NCI-H526 (cell line): ENCODE measurements around the gene KNDC1.
A peak's percentile ranks its signal among the peaks of the same experiment; 100 is the strongest.
"Not testable (repeated sequence)": the region's sequence is repeated elsewhere in the genome, so short reads cannot be mapped to it uniquely, and the experiment has no call there.

ENCODE experiments used
- DNase-seq, 2 experiments: peaks; one replicate each; lab custom pipeline; 2025; lab: John Stamatoyannopoulos, UW

KNDC1 gene

DNA sequence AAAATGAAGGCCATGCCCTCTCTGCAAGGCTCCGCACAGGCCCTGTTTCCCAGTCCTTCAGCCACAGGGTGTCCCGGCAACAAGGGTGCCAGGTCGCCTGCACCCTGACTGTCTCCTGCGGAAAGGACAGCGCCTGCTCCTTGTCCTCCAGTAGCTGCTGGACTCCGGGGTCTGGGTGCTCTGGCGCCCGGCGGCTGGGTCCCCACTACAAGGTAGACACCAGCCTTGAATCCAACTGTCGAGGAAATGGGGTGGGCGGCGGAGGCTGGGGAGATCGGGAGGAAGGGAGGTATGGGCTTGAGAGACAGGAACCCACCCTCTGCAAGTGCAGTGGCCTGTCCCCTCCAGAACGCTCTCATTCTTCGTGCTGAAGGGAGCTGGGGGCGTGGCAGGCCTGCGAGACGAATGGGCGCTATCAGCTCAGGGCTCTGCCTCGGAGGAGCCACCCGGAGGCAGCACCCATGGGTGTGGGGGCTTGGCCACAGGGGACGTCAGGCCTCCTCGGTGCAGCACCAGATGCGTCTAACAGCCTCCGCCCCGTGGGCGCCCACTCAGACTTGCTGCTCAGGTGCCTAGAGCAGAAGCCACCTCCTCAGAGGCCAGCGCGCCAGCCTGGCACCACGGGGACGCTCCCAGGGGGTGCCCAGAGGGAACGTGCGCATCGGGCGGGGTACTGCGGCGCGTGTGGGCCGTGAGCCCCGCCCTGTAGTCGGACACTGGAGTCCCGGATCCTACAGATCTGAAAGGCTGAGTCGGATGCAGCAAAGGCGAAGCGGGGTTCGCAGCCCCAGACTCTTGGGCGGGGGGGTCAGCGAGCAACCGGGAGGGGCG is 101.1 kb downstream of the KNDC1 start:
- peak in 1 of 2 experiments; percentile 63 for DNase-seq

DNA sequence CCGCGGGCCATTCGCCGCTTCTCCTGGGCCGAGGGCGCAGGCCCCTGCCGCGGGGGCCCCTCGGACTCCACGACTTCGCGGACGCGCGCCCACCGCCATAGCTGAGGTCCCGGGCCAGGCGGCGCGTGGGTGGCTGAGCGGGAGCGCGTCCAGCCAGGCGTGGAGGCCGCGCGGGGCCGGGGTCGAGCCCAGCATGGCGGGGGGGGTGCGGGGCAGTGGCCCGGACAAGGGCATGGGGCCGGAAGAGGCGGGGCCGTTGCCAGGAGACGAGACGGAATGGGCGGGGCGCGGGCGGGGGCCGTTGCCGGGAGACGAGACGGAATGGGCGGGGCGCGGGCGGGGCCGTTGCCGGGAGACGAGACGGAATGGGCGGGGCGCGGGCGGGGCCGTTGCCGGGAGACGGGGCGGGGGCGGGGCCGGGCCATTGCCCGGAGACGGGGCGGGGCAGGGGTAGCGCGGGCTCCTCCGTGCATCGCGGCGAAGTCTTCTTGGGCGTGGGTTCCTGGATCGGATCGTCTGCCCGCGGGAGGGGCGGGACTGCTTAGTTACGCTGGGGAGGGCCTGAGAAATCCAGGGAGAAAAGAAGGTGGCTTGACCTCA is 101.8 kb downstream of the KNDC1 start:
- DNase-seq: peak in 1 of 2 experiments; percentile 73

DNA sequence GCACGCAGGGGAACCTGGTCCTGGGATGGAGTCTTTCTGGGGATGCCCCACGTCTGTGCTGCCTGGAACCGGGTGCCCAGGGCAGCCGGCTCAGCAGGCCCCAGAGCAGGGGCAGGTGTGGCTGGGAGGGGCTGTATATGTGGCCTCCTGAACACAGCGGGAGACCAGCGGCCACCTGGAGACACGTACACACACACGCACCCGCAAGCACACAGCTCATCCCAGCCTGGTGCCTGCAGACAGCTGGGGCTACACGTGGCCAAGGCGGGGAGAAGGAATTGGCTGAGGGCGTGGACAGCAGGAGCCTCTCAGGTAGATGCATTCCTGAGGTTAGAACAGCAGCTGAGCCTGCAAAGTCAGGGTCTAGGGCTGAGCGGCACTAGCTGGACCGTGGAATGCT is 102.7 kb downstream of the KNDC1 start:
- peak; percentile 10 to 49 for DNase-seq

DNA sequence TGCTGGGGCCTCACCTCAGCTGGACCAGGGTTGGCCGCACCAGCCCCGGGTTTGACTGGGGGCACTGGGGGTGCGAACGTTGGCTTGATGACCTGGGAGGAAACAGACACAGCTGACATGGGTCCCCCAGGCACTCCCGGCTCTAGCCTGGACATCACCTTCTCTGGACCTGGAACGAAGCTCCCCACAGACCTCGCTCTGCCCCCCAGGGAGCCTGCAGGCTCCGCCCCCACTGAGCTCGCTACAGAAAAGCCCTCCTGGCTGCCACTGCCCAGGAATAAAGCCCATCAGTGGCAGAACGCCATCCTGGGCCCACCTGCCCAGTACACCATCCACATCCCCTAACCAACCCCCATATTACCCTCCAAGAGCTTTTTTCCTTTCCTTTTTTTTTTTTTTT is 103.7 kb downstream of the KNDC1 start:
- no peak for DNase-seq

DNA sequence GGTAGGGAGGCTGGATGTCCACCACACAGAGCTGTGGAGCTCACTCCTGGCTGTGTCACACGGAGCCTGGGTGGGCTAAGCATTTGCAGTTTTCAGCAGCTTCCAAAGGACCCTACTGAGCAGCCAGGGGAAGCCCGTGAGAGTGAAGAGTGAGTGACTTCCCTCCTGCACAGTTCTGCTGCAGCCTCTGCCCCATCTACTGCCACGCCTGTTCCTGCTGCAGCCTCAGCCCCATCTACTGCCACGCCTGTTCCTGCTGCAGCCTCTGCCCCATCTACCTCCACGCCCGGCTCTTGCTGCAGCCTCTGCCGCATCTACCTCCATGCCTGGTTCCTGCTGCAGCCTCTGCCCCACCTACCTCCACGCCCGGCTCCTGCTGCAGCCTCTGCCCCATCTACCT is 104.4 kb downstream of the KNDC1 start:
- DNase-seq: no peak

DNA sequence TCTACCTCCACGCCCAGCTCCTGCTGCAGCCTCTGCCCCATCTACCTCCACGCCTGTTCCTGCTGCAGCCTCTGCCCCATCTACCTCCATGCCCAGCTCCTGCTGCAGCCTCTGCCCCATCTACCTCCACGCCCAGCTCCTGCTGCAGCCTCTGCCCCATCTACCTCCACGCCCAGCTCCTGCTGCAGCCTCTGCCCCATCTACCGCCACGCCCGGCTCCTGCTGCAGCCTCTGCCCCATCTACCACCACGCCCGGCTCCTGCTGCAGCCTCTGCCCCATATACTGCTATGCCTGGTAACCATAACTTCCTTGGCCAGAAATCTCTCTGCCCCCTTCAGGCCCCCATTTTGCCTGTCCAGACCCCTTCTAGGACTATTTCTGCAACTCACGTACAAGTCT is 105.0 kb downstream of the KNDC1 start:
- DNase-seq: not testable (repeated sequence)

DNA sequence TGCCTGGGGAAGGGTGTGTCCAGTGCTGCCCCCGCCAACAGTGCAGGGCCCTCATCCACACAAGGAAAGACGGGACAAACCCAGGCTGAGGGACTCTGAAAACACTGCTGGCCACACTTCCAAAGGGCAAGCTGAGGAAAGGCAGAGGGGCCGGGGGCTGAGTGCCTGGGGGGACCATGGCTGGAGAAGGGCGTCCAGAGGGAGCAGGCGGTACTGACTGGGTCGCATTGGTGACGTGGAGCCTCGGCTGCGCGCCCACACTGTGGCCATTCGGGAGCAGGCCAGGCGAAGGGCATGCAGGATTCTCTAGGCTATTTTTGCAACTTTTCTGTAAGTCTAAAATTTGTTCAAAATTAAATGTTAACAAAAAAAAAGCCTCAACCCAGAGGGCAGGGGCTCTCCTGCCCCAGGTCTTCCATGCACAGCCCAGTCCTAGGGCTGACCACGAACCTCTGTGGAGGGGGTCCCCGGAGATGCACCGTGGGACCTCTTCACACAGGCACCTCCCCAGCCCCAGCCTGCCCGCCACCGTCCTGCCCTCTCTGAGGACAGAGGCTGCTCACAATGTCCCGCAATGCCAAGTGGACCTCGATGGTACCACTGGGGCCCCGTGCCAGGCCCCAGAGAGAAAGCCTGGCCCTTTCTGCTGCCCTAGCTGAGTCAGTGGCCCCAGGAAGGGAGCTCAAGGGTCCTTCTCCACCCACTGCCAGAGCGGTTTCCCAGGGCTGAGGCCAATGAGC is 106.2 kb downstream of the KNDC1 start:
- no peak for DNase-seq

DNA sequence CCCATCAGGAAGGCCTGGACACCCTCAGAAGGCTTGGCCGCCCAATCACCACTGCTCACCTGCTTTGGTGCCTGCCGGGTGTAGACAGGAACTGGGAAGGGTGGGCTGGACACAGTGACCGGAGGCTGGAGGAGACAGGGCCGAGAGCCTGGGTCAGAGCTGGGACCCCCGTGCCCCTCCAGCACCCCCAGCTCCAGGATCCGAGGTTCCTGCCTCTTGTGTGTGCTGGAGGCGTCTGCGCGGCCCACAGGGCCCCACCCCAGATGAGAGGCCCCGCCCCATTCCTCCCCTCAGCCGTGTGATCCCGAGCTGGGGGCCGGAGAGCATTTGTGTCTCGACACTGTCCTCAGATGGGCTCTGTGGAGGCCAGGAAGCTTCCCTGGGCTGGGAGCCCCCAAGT is 107.3 kb downstream of the KNDC1 start:
- DNase-seq: no peak

DNA sequence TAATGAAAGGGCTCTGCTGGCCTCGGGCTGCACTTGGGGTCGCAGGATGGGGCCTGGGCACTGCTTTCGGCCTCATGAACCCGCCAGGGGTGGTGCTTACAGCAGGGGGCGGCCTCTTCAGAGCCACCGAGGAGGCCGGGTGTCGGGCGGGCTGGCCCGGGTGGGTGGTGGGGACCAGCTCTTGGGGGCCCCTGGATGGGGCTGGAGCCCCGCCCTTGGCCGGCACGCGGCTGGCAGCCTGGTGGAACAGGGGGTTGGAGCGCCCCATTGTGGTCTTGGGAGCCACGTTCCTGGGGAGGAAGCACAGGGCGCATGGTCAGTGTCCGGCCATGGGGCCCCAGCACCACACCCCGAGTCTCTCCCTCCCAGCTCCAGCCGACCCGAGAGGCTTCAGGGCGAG is 107.8 kb downstream of the KNDC1 start:
- DNase-seq: no peak

DNA sequence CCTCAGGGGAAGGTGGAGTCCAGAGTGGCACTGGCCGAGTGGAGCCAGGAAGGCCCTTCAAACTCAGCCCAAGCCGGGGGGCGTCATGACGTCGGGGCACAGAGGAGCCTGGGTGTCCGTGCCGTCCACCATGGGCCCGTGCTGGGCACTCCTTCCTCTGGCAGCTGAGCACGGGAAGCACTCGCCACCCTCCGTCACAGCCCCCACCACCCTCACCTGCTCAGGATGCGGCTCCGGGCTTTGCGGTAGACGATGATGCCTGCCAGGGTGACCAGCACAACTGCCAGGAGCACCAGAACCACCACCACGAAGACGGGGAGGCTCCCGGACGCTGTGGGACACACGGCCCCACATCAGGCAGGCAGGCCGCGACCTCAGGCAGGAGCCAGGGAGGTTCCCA is 108.5 kb downstream of the KNDC1 start:
- DNase-seq: no peak

DNA sequence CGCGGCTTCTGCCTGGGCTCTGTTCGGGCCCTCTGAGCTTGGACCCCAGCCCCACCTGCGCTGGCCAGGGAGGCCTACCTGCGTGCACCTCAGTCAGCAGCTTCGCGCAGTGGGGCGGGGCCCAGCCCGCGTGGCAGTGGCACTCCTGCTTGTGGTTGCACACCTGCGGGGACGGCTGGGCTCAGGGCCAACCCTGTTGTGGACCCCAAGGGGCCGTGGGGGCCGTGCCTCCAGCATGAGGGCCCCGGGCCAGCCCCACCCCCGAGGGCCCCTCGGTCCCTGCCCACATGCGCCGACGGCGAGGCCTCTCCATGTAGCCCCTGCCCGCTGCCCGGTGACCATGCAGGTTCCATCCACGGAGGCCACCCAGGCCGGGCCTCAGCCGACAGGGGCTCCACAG is 109.3 kb downstream of the KNDC1 start:
- no peak for DNase-seq

DNA sequence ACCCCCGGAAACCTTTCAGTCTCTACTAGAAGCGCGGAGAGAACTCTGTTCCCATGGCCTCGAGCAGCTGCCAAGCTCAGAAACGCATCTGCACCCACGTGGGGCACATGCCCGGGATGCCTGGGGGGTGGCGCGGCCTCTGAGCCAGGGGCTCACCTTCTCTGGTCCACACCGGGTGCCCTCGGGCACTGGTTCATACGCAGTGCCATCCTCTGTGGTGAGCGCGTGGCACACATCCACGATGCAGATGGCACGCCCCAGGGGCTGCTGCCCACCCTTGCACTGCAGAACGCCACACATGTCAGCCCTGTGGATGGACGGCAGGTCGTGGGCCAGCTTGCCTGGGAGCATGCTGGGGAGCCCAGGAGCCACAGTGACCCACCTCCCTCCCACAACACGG is 110.2 kb downstream of the KNDC1 start:
- no peak for DNase-seq

DNA sequence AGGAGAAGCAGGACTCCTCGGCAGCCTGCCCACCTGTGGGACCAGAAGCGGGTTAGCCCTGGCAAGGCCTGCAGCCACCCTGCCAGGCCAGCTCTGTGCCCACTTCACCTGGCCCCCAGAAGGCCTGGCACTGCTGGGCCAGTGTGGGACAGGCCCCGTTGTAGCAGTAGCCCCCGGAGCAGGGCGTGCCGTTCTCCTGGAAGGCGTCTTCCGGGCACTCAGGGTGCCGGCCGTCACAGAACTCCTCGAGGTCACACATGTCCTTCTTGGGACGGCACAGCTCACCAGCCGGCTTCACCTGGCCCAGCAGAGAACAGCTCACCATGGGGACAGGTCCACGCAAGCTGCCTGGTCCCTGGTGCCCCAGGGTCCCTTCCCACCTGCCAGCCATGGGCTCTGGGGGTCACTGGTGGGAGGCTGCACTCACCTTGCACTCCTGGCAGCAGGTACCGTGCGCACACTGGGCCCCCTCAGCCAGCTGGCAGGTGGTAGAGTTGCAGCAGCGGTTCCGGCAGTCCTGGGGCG is 110.8 kb downstream of the KNDC1 start:
- DNase-seq: no peak

DNA sequence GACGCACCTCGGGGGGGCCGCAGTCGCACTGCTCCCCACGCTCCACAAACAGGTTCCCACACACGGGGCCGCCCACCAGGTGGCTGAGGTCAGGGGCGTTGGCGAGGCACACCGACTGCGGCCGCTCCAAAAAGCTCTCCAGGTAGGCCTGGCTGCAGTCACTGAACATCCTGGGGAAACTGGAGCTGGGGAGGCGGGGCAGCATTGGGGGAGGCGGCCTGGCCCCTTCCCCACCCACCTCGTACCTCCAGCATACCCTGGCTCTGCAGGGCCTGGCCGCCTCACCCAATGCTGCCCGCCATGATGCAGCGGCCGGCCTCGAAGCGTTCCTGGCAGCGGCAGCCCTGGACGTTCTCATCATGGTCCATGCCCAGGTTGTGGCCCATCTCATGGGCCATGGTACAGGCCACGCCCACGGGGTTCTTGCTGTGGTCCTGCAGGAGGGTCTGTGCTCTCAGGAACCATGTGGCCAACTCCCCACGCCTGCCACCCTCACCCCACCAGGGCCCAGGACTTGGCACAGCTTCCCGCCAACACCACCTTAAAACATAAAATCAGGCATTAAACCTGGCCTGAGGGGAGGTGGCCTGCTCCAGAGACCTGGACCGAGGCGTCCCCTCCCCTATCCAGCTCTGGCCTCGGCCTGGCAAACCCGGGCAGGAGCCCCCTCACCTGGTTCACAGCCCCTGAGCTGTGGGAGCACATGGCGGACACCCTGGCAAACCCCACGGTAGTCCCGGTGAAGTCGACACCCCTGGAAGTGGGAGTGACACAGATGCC is 111.7 kb downstream of the KNDC1 start:
- DNase-seq: no peak

DNA sequence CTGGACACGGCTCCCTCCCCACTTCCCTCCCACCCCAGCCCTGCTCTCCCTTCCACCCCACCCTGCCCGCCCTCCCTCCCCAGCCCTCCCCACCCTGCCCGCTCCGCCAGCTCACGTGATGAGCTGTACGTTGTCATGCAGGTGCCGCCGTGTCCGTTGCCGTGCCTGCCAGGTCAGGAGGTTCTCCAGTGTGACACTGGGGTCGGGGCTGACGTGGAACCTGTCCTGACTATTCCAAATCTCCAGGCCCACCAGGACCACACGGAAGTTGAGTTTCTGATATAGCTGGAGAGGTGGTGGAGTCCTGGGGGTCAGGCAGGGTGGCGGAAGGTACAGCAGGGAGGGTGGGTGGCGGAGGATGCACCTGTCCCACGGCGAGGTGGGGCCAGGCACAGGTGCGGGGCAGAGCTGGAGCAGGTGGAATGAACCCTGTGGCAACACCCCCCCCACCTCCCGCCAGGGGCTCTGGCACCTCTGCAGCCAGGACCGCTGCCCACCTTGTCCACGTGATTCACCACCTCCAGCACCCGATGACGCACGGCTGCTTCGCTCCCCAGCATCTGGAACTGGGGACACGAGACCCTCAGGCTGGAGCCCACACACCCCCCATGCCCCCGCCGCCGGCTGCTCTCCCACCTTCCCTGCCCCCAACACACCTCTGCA is 112.4 kb downstream of the KNDC1 start:
- DNase-seq: no peak

DNA sequence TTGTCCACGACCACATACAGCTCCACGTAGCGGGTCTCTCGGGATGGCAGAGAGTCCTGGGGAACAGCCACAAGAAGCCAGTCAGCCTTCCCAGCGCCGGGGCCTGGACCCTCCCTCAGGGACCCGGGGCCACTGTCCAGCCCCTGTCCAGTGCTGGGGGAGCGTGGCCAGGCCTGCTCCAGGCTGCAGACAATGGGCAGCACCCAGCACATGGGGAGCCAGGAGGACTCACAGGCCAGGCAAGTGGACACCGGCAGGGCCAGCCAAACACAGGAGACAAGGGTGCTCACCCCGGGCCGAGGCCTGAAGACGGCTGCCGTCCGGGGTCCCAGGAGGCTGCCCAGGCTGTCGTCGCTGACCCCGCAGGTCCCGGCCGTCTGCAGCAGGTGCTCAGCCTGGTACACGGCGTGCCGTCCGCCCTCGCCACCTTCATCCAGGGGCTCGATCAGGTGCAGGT is 113.0 kb downstream of the KNDC1 start:
- DNase-seq: no peak

DNA sequence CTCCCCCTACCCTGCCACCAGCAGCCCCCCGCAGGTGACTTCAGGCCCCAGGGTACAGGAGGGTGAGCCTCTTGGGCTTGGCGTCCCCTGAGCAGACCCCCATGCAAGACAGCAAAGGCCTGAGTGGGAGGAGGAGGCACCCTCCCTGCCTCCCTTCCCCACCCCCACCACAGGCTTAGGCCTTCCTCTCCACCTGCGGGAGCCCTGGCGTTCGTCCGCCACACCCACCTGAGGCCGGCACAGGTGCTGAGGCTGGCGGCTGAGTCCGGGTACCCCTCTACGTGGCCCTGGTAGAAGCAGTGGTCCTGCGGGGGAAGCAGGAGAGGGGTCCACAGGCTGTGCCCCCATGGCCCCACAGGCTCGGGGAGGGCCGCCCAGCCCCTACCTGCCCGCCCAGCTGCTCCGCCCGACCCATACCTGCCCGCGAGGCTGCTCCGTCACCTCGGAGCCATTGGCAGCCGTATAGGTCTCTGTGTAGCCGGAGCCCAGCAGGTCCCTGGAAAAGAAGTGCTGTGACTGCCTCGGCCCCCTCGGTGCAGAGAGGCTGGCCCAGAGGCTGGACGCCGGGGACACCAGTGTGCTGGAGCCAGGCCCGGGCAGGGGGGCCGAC is 113.6 kb downstream of the KNDC1 start:
- peak in 1 of 2 experiments; percentile 26 for DNase-seq

DNA sequence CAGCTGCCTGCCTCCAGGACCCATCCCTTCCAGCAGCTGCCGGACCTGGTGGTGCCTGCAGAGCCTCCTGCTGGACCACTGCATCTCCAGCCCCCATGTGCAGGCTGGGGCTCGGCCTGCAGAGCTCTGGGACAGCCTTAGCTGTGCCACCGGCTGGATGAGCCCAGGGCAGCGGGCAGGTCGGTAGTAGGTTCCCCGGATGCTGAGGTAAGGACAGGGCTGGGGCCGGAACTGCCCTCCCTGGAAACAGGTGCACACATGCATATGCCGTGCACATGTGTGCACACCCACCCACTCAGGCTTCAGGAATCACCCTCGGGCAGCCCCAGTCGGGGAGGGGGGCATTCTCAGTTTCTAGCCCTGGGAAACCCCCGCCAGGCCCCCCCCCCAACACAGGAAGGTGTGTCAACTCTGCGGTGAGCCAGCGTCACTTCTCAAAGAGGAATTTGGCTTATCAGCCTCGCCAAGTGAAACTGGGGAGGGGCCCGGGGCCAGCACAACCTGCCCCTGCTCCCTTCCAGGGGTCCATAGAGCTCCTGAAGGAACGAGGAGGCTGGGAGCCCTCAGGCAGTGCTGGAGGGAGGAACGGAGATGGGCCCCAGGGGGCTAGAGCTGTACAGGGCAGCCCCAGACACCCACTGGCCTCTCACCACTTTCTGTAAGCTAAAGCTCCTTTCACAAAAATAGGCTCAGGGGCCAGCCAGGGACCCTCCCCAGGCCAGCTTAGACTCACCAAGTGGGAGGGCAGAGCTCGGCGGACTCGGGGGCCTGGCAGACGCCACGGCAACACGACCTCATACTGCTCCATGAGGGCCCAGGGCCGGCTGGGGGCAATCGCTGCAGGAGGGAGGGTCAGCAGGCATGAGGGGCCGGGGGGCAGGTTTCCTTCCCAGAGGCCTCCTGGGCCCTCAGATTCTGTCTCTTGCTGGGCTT is 115.0 kb downstream of the KNDC1 start:
- no peak for DNase-seq

DNA sequence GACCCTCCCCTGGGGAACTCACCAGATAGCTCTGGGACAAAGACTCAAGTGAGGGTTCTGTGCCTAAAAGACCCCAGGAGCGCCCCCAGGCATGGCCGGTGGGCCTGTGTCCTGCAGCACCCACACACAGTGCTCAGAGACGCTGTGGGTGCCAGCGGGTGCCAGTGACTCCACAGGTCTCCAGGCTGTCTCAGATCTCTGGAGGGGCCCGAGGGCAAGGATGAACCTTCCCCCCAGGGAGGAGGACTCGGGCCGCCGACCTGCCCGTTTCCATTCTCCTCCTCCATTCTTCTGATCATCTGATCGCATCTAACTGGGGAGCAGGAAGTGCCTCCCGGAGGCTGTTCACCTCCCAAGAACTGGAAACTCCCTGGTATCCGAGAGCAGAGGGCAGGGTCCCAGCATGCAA is 115.7 kb downstream of the KNDC1 start:
- DNase-seq: no peak
